DMS 273 (cell line): ENCODE results near the gene KPTN.
"Not testable (repeated sequence)": the region's sequence is repeated elsewhere in the genome, so short reads cannot be mapped to it uniquely, and the experiment has no call there.

Experiments
- DNase-seq: peaks from one replicate; lab custom pipeline; 2025; ENCODE audit not compliant: unreplicated experiment; lab: John Stamatoyannopoulos, UW

KPTN gene

DNA sequence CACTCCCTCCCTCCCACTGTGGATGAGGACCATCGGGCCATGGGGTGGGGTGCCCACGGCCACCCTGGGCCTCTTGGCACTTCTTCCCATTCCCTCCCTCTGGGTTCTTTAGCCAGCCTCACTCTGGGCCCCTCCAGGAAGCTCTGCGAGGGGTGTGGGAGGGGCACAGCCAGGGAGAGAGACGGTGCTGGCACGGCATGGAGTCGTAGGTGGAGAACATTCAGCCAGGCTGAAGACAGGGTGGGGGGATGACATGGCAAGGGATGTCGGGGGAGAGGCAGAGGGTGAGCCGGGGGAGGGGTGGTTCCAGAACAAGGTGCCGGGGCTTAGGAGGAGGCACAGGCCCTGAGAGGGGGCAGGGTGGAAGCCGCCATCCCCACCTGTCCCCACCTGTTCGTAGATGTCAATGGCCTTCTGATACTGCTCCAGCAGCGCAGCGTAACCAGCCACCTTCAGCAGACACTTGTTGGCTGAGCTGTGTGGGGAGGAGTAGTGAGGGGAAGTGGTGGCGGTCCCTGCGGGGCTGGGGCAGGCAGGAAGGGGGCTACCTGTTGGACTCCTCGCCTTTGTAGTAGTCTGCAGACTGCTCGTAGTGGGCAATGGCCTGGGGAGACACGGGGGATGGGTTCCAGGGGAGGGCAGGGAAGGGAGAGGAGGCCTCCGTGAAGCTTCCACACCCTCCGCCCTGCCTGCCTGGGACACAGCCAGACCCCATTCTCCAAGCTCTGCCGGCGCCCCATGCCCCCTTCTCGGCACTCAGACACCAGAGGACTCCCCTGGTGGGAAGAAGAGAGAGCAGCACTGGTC is 8.8 kb upstream of the KPTN start:
- no peak for DNase-seq

- peak; percentile 50 for DNase-seq
Observed at GRCh38 chr19:47492137-47492533, 8.1 kb upstream of the KPTN start.

GRCh38 chr19:47491358-47492136 is 7.5 kb upstream of the KPTN start:
- no peak for DNase-seq

- no peak for DNase-seq
Observed at GRCh38 chr19:47490847-47491246, 6.8 kb upstream of the KPTN start.

DNA sequence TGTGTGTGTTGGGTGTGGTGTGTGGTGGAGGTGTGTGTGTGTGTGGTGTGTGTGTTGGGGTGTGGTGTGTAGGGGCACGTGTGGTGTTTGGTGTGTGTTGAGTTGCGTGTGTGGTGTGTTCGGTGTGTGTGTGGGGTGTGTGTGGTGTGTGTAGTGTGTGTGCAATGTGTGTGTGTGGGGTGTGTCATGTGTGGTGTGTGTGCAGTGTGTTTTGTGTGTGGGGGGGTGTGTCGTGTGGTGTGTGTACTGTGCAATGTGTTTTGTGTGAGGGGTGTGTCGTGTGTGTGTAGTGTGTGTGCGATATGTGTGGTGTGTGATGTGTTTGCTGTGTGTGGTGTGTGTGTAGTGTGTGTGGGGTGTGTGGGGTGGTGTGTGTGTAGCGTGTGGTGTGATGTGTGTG is 6.0 kb upstream of the KPTN start:
- DNase-seq = no peak

DNA sequence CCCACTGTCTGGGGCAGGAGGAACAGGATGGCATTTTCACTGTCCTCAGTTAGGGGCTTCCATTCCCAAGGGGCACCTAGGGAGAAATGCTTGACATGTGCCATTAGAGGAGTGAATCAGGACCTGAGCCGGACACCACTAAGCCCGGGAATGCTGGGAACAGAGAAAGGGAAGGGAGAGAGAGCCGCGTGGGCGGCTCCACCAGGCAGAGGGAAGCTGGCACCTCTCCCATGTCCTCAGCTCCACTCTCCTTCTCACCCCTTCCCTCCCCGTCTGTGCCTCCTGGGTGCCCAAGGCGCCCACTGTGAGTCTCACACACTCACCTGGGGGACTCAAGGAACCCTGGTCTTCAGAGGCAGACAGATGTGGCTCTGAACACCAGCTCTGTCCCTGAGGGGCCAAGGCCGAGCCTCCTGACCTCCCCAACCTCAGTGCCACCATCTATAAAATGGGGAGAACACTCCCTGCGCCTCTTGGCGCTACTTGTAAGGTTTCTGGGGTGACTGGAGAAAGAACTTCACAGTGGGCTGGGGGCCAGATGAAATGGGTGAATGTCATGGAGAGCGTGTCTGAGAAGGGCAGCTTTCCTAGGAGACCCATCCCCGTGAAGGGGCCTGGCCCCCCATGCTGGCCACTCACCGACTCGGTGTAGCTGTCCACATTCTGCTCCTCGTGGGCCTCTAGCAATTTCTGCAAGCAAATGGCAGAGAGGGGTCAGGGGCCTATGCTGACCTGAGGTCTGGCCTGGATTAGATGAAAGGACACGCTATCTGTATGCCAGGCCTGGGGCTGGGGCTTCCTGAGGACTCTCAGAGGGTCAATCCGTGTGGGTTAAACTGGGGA is 5.3 kb upstream of the KPTN start:
- DNase-seq = peak; percentile 68

GRCh38 chr19:47487551-47488515 is 3.8 kb upstream of the KPTN start:
- peak; percentile 68 for DNase-seq

DNA sequence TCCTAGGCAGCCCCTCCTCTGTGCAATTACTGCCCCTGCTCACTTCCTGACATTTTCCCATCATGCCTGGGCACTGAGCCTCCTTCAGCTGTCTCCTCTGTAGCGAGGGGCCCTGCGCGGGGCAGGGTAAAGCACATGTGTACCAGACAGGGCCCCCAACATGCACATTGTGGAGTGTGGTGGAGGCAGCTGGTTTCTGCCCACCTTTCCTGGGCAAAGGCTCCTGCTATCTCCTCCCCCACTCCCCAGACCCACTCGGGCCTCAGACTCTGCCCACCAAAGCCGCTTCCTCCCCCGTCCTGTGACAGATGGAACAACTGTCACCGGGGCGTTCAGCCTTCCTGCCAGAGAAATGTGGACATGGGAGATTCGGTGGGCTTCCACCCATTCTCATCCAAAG is 2.9 kb upstream of the KPTN start:
- DNase-seq = peak; percentile 36

DNA sequence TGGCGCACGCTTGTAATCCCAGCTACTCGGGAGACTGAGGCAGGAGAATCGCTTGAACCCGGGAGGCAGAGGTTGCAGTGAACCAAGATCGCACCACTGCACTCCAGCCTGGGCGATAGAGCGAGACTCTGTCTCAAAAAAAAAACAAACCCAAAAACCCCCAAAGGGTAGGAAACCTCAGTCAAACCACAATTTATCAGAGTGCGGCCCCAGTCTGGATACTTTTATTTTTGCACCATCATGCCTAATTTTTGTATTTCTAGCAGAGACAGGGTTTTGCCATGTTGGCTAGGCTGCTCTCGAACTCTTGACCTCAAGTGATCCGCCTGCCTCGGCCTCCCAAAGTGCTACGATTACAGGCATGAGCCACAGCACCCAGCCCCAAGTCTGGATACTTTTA is 2.2 kb upstream of the KPTN start:
- DNase-seq = not testable (repeated sequence)

DNA sequence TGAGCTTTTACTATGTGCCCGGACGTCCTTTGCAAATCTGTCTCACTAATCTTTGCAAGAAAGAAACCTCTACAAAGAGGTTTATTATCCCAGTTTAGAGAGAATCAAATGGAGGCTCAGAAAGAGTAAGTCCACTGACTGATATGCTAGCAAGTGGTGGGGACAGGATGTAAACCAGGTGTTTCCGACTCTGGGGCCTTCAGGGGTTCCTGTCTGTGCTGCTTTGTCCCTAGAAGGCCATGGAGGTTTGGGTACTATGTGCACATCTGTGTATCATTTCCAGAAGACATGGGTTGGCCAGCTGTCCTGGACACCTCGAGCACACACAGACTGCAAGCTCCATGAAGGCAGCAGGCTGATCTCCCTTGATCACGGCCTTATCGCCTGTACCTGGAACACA is 1.2 kb upstream of the KPTN start:
- no peak for DNase-seq

DNA sequence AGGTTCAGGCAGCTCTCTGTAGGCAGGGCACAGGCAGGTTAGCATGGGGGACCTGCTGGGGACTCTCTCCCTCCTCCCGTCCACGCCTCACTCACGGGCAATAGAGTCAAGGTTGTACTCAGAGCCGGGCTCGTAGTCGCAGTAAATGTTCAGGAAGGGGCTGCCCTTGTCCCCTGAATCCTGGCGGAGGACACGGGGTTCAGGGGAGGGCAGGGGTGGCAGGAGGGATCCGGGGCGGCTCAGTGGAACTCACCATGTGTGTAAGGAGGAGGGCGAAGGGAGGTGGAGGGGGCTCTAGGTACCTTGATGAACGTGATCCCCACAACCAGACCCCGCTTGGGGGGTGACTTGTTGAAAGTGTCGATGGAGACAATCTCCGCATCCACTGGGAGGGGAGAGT is 819 bp downstream of the KPTN start:
- no peak for DNase-seq

DNA sequence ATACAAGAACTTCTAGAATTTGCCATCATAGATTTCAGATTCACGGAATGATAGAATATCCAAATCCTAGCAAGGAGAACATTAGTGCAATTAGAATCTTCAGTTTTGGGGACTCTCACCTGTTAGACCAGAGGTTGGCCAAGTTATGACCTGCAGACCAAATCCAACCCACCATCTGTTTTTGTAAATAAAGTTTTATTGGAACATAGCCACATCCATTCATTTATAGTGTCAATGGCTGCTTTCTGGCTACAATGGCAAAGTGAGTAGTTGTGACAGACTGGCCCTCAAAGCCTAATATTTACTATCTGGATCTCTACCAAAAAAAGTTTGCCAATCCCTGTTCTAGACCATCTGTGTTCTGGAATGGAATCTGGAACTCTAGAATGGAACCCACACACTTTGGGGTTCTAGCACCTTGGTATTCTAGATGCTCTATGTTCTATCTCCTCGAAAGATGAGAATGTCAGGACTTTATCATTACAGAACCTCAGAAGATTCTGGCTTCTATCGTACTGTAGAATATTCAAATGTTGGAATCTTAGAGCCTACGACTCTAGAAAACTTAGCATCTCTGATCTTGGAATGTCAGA is 2.5 kb downstream of the KPTN start:
- DNase-seq = no peak

- DNase-seq = no peak
Observed at GRCh38 chr19:47480658-47481057, 3.4 kb downstream of the KPTN start.

DNA sequence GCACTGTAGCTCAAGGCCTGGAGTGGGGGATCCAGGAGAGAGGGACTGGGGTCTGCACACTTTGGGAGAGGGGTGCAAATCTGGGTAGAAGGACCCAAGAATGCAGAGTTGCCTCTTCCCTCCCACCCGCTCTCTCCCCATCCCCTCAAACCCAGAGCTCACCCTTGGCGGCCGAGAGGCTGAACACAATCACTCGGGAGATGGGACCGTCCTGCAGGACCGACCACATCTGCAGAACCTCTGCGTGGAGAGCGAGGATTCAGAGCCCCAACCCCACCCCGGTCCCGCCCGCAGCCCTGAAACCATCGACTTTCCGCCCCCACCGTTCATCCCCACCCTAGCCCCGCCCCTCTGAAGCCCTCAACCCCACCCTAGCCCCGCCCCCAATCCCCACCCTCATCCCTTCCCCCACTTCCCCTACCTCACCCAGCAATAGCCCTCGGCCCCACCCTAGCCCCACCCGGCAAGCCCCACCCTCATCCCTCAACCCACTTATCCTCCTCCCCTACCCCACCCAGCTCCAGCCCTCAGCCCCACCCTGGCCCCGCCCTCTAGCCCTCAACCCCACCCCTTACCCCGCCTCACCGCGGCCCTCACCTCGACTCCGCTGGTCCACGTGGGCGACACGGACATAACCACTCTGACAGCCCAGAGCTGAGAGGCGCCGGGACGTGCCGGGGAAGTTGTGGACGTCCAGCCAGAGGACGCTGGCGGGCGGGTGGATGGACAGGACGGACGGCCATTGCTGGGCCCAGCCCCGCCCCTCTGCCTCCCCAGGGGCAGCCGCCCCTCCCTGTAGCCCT is 4.1 kb downstream of the KPTN start:
- DNase-seq = no peak

DNA sequence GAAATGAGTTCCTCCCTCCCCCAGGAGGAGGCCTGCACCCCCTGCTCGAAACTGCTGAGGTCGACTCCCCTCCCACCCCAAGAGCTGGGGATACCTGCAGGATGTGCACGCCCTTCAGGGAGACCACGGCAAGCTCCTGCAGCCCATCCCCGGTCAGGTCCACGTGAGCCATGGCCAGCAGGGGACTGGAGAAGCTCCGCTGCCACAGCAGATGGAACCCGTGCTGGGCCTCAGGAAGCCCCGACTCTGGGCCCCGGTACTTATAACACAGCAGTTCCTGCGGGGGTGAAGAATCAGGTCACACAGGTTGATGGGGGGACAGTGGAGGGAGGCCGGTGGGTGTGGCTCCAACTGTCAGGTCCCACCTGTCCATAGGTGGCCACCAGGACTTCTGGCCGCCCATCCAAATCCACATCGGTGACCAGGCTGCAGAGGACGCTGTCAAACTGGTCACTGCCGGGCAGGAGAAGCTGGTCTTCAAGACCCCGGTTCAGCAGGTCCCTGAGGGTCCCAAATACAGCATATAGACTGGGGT is 7.5 kb downstream of the KPTN start:
- DNase-seq = no peak

DNA sequence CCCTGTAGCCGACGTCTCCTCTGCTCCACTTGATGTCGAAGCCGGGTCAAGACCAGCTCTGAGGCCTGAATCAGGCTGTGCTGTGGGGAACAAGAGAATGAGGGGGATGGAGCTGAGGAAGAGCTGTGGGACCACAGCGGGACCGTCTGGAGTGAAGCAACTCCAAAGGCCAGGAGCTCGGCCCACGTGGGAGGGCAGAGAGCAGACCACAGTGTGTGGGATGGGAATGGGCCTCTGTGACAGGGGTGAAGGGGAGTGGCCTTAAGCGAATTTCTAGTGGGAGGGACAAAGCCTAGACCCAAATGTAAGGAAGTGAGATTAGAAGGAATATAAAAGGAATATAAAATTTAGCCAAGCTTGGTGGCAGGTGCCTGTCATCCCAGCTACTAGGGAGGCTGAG is 8.6 kb downstream of the KPTN start:
- no peak for DNase-seq

DNA sequence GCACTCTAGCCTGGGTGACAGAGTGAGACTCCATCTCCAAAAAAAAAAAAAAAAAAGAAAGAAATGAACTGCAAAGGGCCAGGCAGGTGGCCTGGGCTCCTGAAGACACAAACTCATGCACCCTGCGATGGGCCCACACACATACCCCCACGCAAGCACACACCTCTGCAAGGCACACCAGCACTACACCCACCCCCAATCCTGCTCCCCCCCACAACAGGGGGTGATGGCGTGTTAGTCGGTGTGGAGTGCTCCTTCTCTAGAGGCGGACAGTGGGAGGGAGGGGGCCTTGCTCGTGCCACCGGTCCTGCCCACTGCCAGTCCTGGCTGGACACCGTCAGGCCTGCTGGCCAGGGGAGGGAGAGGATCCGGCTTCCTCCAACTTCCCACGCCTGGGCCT is 10.7 kb downstream of the KPTN start:
- no peak for DNase-seq

GRCh38 chr19:47471733-47472457 is 12.1 kb downstream of the KPTN start, which contains the start of gene SLC8A2:
Gene SLC8A2 (minus strand): TSS chr19:47471893. CDS start chr19:47466403, 5,490 bp downstream.
- peak; percentile 90 for DNase-seq
